K562 (cell line): ENCODE data around the gene KRT77. TPM values are rescaled to one million over a fixed set of nuclear protein-coding genes. Genes with fewer than 3 reads are reported as not detected.

Experiments
- AFF1 ChIP-seq, 2 experiments: fragments of 450-650 bp; IDR thresholded peaks; 2 replicates each; pipeline ENCODE4 v1.6.1; 2018; ENCODE audit warnings: mild to moderate bottlenecking in 2 of 2, low read depth in 1 of 2; ENCODE audit not compliant: partially characterized antibody in 2 of 2
- ARHGAP35 ChIP-seq: fragments of 450-650 bp; IDR thresholded peaks from 2 replicates; pipeline ENCODE4 v1.6.1; 2018; ENCODE audit not compliant: partially characterized antibody
- BCOR ChIP-seq: fragments of 450-650 bp; IDR thresholded peaks from 2 replicates; pipeline ENCODE4 v1.6.1; 2016
- CREB3L1 ChIP-seq: fragments of 450-650 bp; IDR thresholded peaks from 2 replicates; pipeline ENCODE4 v1.6.1; 2014; ENCODE audit warnings: low read depth, mild to moderate bottlenecking, moderate library complexity, borderline replicate concordance
- GTF2E2 ChIP-seq: fragments of 200-800 bp; sonication (Bioruptor generic); IDR thresholded peaks from 2 replicates; pipeline ENCODE4 v1.6.1; 2016; ENCODE audit warnings: missing genetic modification characterization, missing compliant biosample characterization
- HNRNPL ChIP-seq: fragments of 200-400 bp; formaldehyde crosslinking; IDR thresholded peaks from 2 replicates; pipeline ENCODE4 v1.6.1; 2017; ENCODE audit warnings: low read depth, mild to moderate bottlenecking, low read length
- KDM2B ChIP-seq: fragments of 250-450 bp; sonication (Bioruptor Pico); IDR thresholded peaks from 2 replicates; pipeline ENCODE4 v1.8.0; 2021; ENCODE audit warnings: mild to moderate bottlenecking, moderate library complexity
- MNT ChIP-seq, 2 experiments: fragments of 450-650 bp; conservative IDR thresholded peaks; 2 replicates each; pipeline ENCODE4 v1.6.1; 2017; ENCODE audit warnings: mild to moderate bottlenecking in 2 of 2, moderate library complexity in 2 of 2
- MTF1 ChIP-seq: fragments of 250-450 bp; sonication (Bioruptor Pico); IDR thresholded peaks from 2 replicates; pipeline ENCODE4 v1.9.0; 2021; ENCODE audit warnings: moderate library complexity, mild to moderate bottlenecking, inconsistent platforms, borderline replicate concordance
- NFE2L1 ChIP-seq: fragments of 450-650 bp; IDR thresholded peaks from 2 replicates; pipeline ENCODE4 v1.6.1; 2016; ENCODE audit warnings: missing genetic modification characterization, low read depth, mild to moderate bottlenecking, missing compliant biosample characterization, moderate library complexity, borderline replicate concordance
- RBM25 ChIP-seq: fragments of 200-400 bp; formaldehyde crosslinking; IDR thresholded peaks from 2 replicates; pipeline ENCODE4 v1.6.1; 2018; ENCODE audit warnings: low read length, low read depth, moderate library complexity; ENCODE audit not compliant: severe bottlenecking
- TAL1 ChIP-seq: fragments of 450-650 bp; IDR thresholded peaks from 2 replicates; pipeline ENCODE4 v1.6.1; 2016; ENCODE audit warnings: mild to moderate bottlenecking
- VEZF1 ChIP-seq: fragments of 200-800 bp; sonication (Bioruptor generic); IDR thresholded peaks from 2 replicates; pipeline ENCODE4 v1.6.1; 2017; ENCODE audit warnings: missing genetic modification characterization, missing compliant biosample characterization
- ZNF212 ChIP-seq: fragments of 450-650 bp; formaldehyde crosslinking; IDR thresholded peaks from 2 replicates; pipeline ENCODE4 v1.4.0; 2020; ENCODE audit warnings: mild to moderate bottlenecking
- ZNF347 ChIP-seq: fragments of 450-650 bp; formaldehyde crosslinking; IDR thresholded peaks from 2 replicates; pipeline ENCODE4 v1.4.0; 2020; ENCODE audit warnings: low read depth, mild to moderate bottlenecking, moderate library complexity
- ZNF398 ChIP-seq: fragments of 250-450 bp; sonication (Bioruptor Pico); IDR thresholded peaks from 2 replicates; pipeline ENCODE4 v1.8.0; 2021; ENCODE audit warnings: moderate library complexity, mild to moderate bottlenecking, inconsistent platforms
- ZNF668 ChIP-seq: fragments of 250-450 bp; sonication (Bioruptor Pico); IDR thresholded peaks from 2 replicates; pipeline ENCODE4 v1.8.0; 2022; ENCODE audit warnings: mild to moderate bottlenecking, inconsistent platforms
- ZNF766 ChIP-seq: fragments of 200-800 bp; sonication (Bioruptor generic); conservative IDR thresholded peaks from 2 replicates; pipeline ENCODE4 v1.6.1; 2016; ENCODE audit warnings: missing genetic modification characterization, missing compliant biosample characterization
- polyA plus RNA-seq, 8 experiments: library from polyadenylated mRNA; depleted of rRNA in 4 of 8; stranded (reverse) in 5 of 8; unstranded in 3 of 8; fragments of >200 nt; fragmentation: Nextera tagmentation in 2 of 8; fragmentation: Illumina TruSeq in 1 of 8; extraction: Ambion mirVana in 2 of 8; extraction: Trizol in 1 of 8; gene quantifications; 2 replicates each; pipeline versions ENCODE4 v1.2.1 to v1.2.3, GENCODE V29; 2011 to 2014; ENCODE audit warnings: inconsistent platforms in 1 of 8, missing spikeins in 1 of 8
- total RNA-seq, 7 experiments: library from RNA; depleted of rRNA in 6 of 7; stranded (reverse); fragments of >200 nt in 6 of 7; fragmentation: Illumina TruSeq in 2 of 7; extraction: Trizol in 2 of 7; gene quantifications; 2 replicates each; pipeline versions ENCODE4 v1.2.1 to v1.2.3, GENCODE V29; 2011 to 2021; ENCODE audit warnings: low replicate concordance in 1 of 7

KRT77 gene
- total and polyA plus RNA-seq, 9 of the 15 experiments (the other 6 are each of a cell fraction or from before 2014, with no cell fraction given), result not detected

GRCh38 chr12:52660934-52661499 lies 42.3 kb downstream of the KRT77 start (continued):
- TF ChIP-seq MTF1 (CRISPR knock-in tag), result no peak
- no peak for TF ChIP-seq ARHGAP35
- no peak for TF ChIP-seq HNRNPL
- no peak for TF ChIP-seq BCOR
- TF ChIP-seq CREB3L1, result no peak
- TF ChIP-seq ZNF347 (CRISPR knock-in tag), result no peak
- TF ChIP-seq RBM25, result no peak
- TF ChIP-seq MNT (conservative IDR thresholded peaks at IDR 0.05), result no peak
- no peak for TF ChIP-seq NFE2L1 (tag)
- TF ChIP-seq ZNF668 (CRISPR knock-in tag), result no peak
- no peak for TF ChIP-seq KDM2B (CRISPR knock-in tag)
- no peak for TF ChIP-seq GTF2E2 (tag)
- TF ChIP-seq ZNF398, result no peak
- TF ChIP-seq TAL1, result peak; percentile 55
- no peak for TF ChIP-seq VEZF1 (CRISPR knock-in tag)
- no peak for TF ChIP-seq AFF1 (IDR thresholded peaks at IDR 0.05; ENCODE audit: low read depth in 1 of 2, partially characterized antibody in 2 of 2)
- no peak for TF ChIP-seq ZNF212 (CRISPR knock-in tag)
- TF ChIP-seq ZNF766 (CRISPR knock-in tag), result 0 out of 2 replicates have a peak, but pooled peaks have one; percentile 33
